Endothelial cell of umbilical vein (primary cell): ENCODE measurements around the gene PRKAG2. TPM values are rescaled to one million over a fixed set of nuclear protein-coding genes. Genes with fewer than 3 reads are reported as not detected.
A peak's percentile ranks its signal among the peaks of the same experiment; 100 is the strongest.

Experiments used
- BruUV-seq: library from RNA; stranded (reverse); fragments of 400-500 nt; replicated peaks from 2 replicates; lab custom pipeline; 2021; lab: Mats Ljungman, UMichigan
- CTCF ChIA-PET: fragments of 300-600, 350-600 bp; sonication (Branson Sonifier 250); formaldehyde crosslinking; loops from one replicate; lab custom pipeline; 2021; ENCODE audit warnings: antibody characterized with exemption, inconsistent platforms; lab: Charles Lee
- POLR2A ChIA-PET: fragments of 300-600, 350-600 bp; sonication (Branson Sonifier 250); formaldehyde crosslinking; loops from one replicate; lab custom pipeline; 2021; ENCODE audit warnings: antibody characterized with exemption, inconsistent platforms; lab: Charles Lee
- DNase-seq: peaks from one replicate; pipeline ENCODE4 v3.0.0-alpha.2; 2011; ENCODE audit warnings: low read depth, low spot score
- FAIRE-seq: peaks from 2 replicates; lab custom pipeline; 2011; peaks lifted over from hg19 to GRCh38; lab: Jason Lieb, UNC
- H2AFZ ChIP-seq: 2 replicates; pipeline ENCODE4 v1.6.0; 2012; ENCODE audit warnings: low read depth, low read length, control low read depth, inconsistent platforms
- H3K27ac ChIP-seq: 2 replicates; pipeline ENCODE4 v1.5.1; 2011; ENCODE audit warnings: low read depth, mild to moderate bottlenecking, control low read depth, low read length, moderate library complexity; ENCODE audit not compliant: insufficient read depth
- H3K27me3 ChIP-seq, 2 experiments: 2 replicates each; pipeline versions ENCODE4 v1.6.0 to v1.6.1; 2011; ENCODE audit warnings: low read length in 2 of 2, mixed read lengths in 1 of 2; ENCODE audit not compliant: control insufficient read depth in 2 of 2, insufficient read depth in 2 of 2
- H3K36me3 ChIP-seq, 2 experiments: 2 replicates in 1 of 2; 3 replicates in 1 of 2; pipeline ENCODE4 v1.5.1; 2011; ENCODE audit warnings: low read length in 2 of 2, mild to moderate bottlenecking in 1 of 2, moderate library complexity in 1 of 2; ENCODE audit not compliant: control insufficient read depth in 2 of 2, insufficient read depth in 2 of 2; ENCODE audit errors: extremely low read depth in 1 of 2
- H3K4me1 ChIP-seq: 3 replicates; pipeline ENCODE4 v1.5.1; 2011; ENCODE audit warnings: mild to moderate bottlenecking, low read length; ENCODE audit not compliant: control insufficient read depth, insufficient read depth; ENCODE audit errors: extremely low read depth
- H3K4me2 ChIP-seq: 2 replicates; pipeline ENCODE4 v1.6.1; 2011; ENCODE audit warnings: low read length, control low read depth, mixed read lengths; ENCODE audit not compliant: insufficient read depth
- H3K4me3 ChIP-seq, 3 experiments: fragments of 200-600 bp in 1 of 3; sonication (generic), shearing (Covaris generic) in 1 of 3; replicated peaks in 1 of 3; 2 replicates each; pipeline ENCODE4 v1.5.1; 2011 to 2016; ENCODE audit warnings: control low read depth in 3 of 3, low read length in 3 of 3, mild to moderate bottlenecking in 2 of 3, inconsistent platforms in 1 of 3, low read depth in 1 of 3, moderate library complexity in 1 of 3; ENCODE audit not compliant: insufficient read depth in 1 of 3
- H3K79me2 ChIP-seq: 2 replicates; pipeline ENCODE4 v1.6.0; 2012; ENCODE audit warnings: low read length, inconsistent platforms; ENCODE audit not compliant: control insufficient read depth, insufficient read depth
- H3K9ac ChIP-seq: replicated peaks from 2 replicates; pipeline ENCODE3; 2011; ENCODE audit warnings: low read length, control low read depth; ENCODE audit not compliant: insufficient read depth; ENCODE audit errors: extremely low read depth
- H3K9me1 ChIP-seq: replicated peaks from 3 replicates; pipeline ENCODE4 v1.6.0; 2011; ENCODE audit warnings: mild to moderate bottlenecking, low read length; ENCODE audit not compliant: control insufficient read depth, insufficient read depth; ENCODE audit errors: extremely low read depth
- H3K9me3 ChIP-seq: replicated peaks from 2 replicates; pipeline ENCODE4 v1.5.1; 2012; ENCODE audit warnings: low read length, inconsistent platforms; ENCODE audit not compliant: control insufficient read depth, insufficient read depth
- H4K20me1 ChIP-seq: replicated peaks from 2 replicates; pipeline ENCODE3; 2011; ENCODE audit warnings: mild to moderate bottlenecking, low read length; ENCODE audit not compliant: control insufficient read depth, insufficient read depth; ENCODE audit errors: extremely low read depth
- EZH2 ChIP-seq: IDR thresholded peaks from 2 replicates; pipeline ENCODE4 v1.6.1; 2012; ENCODE audit warnings: borderline replicate concordance, low read depth, mild to moderate bottlenecking, moderate library complexity, low read length, inconsistent platforms; ENCODE audit not compliant: severe bottlenecking
- FOS ChIP-seq: IDR thresholded peaks from 2 replicates; pipeline ENCODE4 v1.6.1; 2011; ENCODE audit warnings: mild to moderate bottlenecking, low read length, moderate library complexity, borderline replicate concordance; ENCODE audit not compliant: insufficient read depth
- GATA2 ChIP-seq: IDR thresholded peaks from 2 replicates; pipeline ENCODE4 v1.7.0; 2011; ENCODE audit warnings: low read depth, mild to moderate bottlenecking, moderate library complexity, mixed read lengths, low read length; ENCODE audit not compliant: insufficient read length, insufficient read depth
- JUN ChIP-seq: IDR thresholded peaks from 2 replicates; pipeline ENCODE4 v1.6.1; 2011; ENCODE audit warnings: borderline replicate concordance, low read depth; ENCODE audit not compliant: insufficient read length, insufficient read depth
- MYC ChIP-seq: IDR thresholded peaks from one replicate; pipeline ENCODE4 v1.6.1; 2011; ENCODE audit warnings: mild to moderate bottlenecking, low read depth, low read length
- POLR2A ChIP-seq: IDR thresholded peaks from 2 replicates; pipeline ENCODE4 v1.6.1; 2012; ENCODE audit warnings: low read depth, mild to moderate bottlenecking, control low read depth, low read length
- POLR2AphosphoS5 ChIP-seq: IDR thresholded peaks from 2 replicates; pipeline ENCODE4 v1.6.1; 2012; ENCODE audit warnings: low read depth, mild to moderate bottlenecking, control low read depth, low read length, moderate library complexity; ENCODE audit not compliant: insufficient read depth
- dilution Hi-C: fragments of 300-500 bp; cut with MboI; formaldehyde crosslinking; loops from one replicate; pipeline ENCODE4 v1.15.0; 2019; ENCODE audit warnings: low sequenced_read_pairs; ENCODE audit not compliant: extremely low pct_ligation_motif_present
- intact Hi-C: fragments of 100-400 bp; cut with micrococcal nuclease; formaldehyde crosslinking; loops from one replicate; pipeline ENCODE4 v1.10.0; 2022
- polyA plus RNA-seq, 4 experiments: library from polyadenylated mRNA; depleted of rRNA in 3 of 4; stranded (reverse) in 3 of 4; unstranded in 1 of 4; fragments of >200 nt; gene quantifications; 2 replicates each; pipeline versions ENCODE4 v1.2.1 to v1.2.3, GENCODE V29; 2011 to 2012; ENCODE audit warnings: missing spikeins in 1 of 4
- total RNA-seq: library from RNA; stranded (reverse); gene quantifications from 2 replicates; pipeline ENCODE4 v1.2.3, GENCODE V29; 2021
- TF ChIP-seq, protein P1 (sequence below): IDR thresholded peaks from 2 replicates; pipeline ENCODE4 v1.6.1; 2011; ENCODE audit not compliant: insufficient read depth, insufficient read length
- TF ChIP-seq, protein P2 (sequence below), 2 donors: IDR thresholded peaks; 1 replicate in 1 of 2; 2 replicates in 1 of 2; pipeline ENCODE4 v1.5.1; 2011; ENCODE audit warnings: low read length in 2 of 2, mild to moderate bottlenecking in 2 of 2, moderate library complexity in 2 of 2, control low read depth in 1 of 2, inconsistent platforms in 1 of 2, low read depth in 1 of 2; ENCODE audit not compliant: insufficient read depth in 1 of 2; ENCODE audit errors: extremely low read depth in 1 of 2

Gene PRKAG2
- total and polyA plus RNA-seq, 2 donors (not counting 3 experiments of a cell fraction or from before 2014, with no cell fraction given): 19.3 to 51.5 TPM

GRCh38 chr7:151688236-151688780 lies 188.6 kb downstream of the PRKAG2 start:
- no peaks in the 10 kb centered on the region for H4K20me1 ChIP-seq
- H3K36me3 ChIP-seq: no peaks in the 10 kb centered on the region
- ChIA-PET POLR2A (no interaction called here), CTCF (interaction anchor here (1.2 to 2.1 kb wide), 3 partner anchors 56 to 71 kb away, joined by 3 to 10 read pairs (median 4); no protein-coding TSS in a partner anchor)
- H3K4me1 ChIP-seq: peaks cover 24% of the 10 kb centered on the region
- no peak overlapping the region for H3K4me3 ChIP-seq
- peak overlapping the region; percentile 4 for H3K4me2 ChIP-seq
- peak overlapping the region; percentile 65 for H3K9ac ChIP-seq
- H3K27ac ChIP-seq: peak overlapping the region; percentile 70
- TF ChIP-seq POLR2A (no peak), EZH2 (no peak), JUN (no peak), POLR2AphosphoS5 (no peak), FOS (no peak), GATA2 (no peak), MYC (no peak)
- TF ChIP-seq, protein P1, sequence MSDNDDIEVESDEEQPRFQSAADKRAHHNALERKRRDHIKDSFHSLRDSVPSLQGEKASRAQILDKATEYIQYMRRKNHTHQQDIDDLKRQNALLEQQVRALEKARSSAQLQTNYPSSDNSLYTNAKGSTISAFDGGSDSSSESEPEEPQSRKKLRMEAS: no peak
- TF ChIP-seq, protein P2, sequence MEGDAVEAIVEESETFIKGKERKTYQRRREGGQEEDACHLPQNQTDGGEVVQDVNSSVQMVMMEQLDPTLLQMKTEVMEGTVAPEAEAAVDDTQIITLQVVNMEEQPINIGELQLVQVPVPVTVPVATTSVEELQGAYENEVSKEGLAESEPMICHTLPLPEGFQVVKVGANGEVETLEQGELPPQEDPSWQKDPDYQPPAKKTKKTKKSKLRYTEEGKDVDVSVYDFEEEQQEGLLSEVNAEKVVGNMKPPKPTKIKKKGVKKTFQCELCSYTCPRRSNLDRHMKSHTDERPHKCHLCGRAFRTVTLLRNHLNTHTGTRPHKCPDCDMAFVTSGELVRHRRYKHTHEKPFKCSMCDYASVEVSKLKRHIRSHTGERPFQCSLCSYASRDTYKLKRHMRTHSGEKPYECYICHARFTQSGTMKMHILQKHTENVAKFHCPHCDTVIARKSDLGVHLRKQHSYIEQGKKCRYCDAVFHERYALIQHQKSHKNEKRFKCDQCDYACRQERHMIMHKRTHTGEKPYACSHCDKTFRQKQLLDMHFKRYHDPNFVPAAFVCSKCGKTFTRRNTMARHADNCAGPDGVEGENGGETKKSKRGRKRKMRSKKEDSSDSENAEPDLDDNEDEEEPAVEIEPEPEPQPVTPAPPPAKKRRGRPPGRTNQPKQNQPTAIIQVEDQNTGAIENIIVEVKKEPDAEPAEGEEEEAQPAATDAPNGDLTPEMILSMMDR (IDR thresholded peaks at IDR 0.05; ENCODE audit: extremely low read depth in 1 of 2, insufficient read depth in 1 of 2, low read depth in 1 of 2, low read length in 2 of 2): no peak
- dilution Hi-C loops: no loop called here
- H3K27me3 ChIP-seq: no peaks in the 10 kb centered on the region
- no peak overlapping the region for H2AFZ ChIP-seq
- intact Hi-C loops: loop anchor here (1.0 to 5.0 kb wide), 5 partner anchors 39 to 226 kb away; no protein-coding TSS in a partner anchor
- H3K9me3 ChIP-seq: no peaks in the 10 kb centered on the region
- no peaks in the 10 kb centered on the region for H3K79me2 ChIP-seq
- DNase-seq (no peak), FAIRE-seq (peak; percentile 4)
- BruUV-seq: TSS peak; percentile 87
- H3K9me1 ChIP-seq: no peaks in the 10 kb centered on the region
